SK-N-SH (cell line): ENCODE measurements around the gene PKD1. TPM values are rescaled to one million over a fixed set of nuclear protein-coding genes. Genes with fewer than 3 reads are reported as not detected.

Experiments
- CTCF ChIA-PET: fragments of 300-600, 350-600 bp; formaldehyde crosslinking; extraction: SDS; loops from one replicate; lab custom pipeline; 2021; lab: Yijun Ruan, JAX
- POLR2A ChIA-PET: fragments of 350-600 bp; sonication (Branson Sonifier 250); formaldehyde crosslinking; extraction: SDS; loops from one replicate; lab custom pipeline; 2020; ENCODE audit warnings: antibody characterized with exemption, inconsistent platforms; lab: Yijun Ruan, JAX
- DNase-seq: peaks from one replicate; pipeline ENCODE4 v3.0.0; 2012
- H2AFZ ChIP-seq: fragments of 200-600 bp; sonication (generic); 2 replicates; pipeline ENCODE4 v1.8.1; 2016; ENCODE audit warnings: antibody characterized with exemption, mild to moderate bottlenecking, low read depth
- H3F3A ChIP-seq: fragments of 200-600 bp; sonication (generic); replicated peaks from 2 replicates; pipeline ENCODE3; 2016; ENCODE audit warnings: antibody characterized with exemption, mild to moderate bottlenecking; ENCODE audit not compliant: insufficient read depth
- H3K27ac ChIP-seq, 2 experiments: fragments of 200-500 bp in 1 of 2; fragments of 200-600 bp in 1 of 2; sonication (Bioruptor generic) in 1 of 2; sonication (generic), shearing (Covaris generic) in 1 of 2; 2 replicates each; pipeline versions ENCODE4 v1.5.1 to v1.6.1; 2014 to 2016; ENCODE audit warnings: low read depth in 2 of 2, inconsistent platforms in 1 of 2, low read length in 1 of 2, mild to moderate bottlenecking in 1 of 2, mixed read lengths in 1 of 2
- H3K27me3 ChIP-seq: fragments of 200-600 bp; sonication (generic), shearing (Covaris generic); 2 replicates; pipeline ENCODE4 v1.6.1; 2016; ENCODE audit warnings: mixed run types; ENCODE audit not compliant: insufficient read depth
- H3K36me3 ChIP-seq, 2 experiments: fragments of 200-500 bp in 1 of 2; fragments of 200-600 bp in 1 of 2; sonication (Bioruptor generic) in 1 of 2; sonication (generic) in 1 of 2; replicated peaks in 1 of 2; 2 replicates each; pipeline versions ENCODE3 to v1.5.1; 2014 to 2016; ENCODE audit warnings: low read length in 1 of 2, mild to moderate bottlenecking in 1 of 2; ENCODE audit not compliant: insufficient read depth in 2 of 2, control insufficient read depth in 1 of 2
- H3K4me1 ChIP-seq, 2 experiments: fragments of 200-500 bp in 1 of 2; fragments of 200-600 bp in 1 of 2; sonication (Bioruptor generic) in 1 of 2; sonication (generic), shearing (Covaris generic) in 1 of 2; 2 replicates each; pipeline versions ENCODE4 v1.5.1 to v1.6.1; 2014 to 2016; ENCODE audit warnings: low read depth in 1 of 2, low read length in 1 of 2, mixed run types in 1 of 2; ENCODE audit not compliant: insufficient read depth in 2 of 2, control insufficient read depth in 1 of 2
- H3K4me2 ChIP-seq: fragments of 200-600 bp; sonication (generic), shearing (Covaris generic); 2 replicates; pipeline ENCODE4 v1.6.1; 2017; ENCODE audit warnings: mixed run types
- H3K4me3 ChIP-seq, 2 experiments: fragments of 200-500 bp in 1 of 2; fragments of 200-600 bp in 1 of 2; sonication (Bioruptor generic) in 1 of 2; sonication (generic), shearing (Covaris generic) in 1 of 2; 2 replicates each; pipeline versions ENCODE4 v1.5.1 to v1.8.1; 2014 to 2016; ENCODE audit warnings: low read depth in 2 of 2, inconsistent platforms in 1 of 2, low read length in 1 of 2, mild to moderate bottlenecking in 1 of 2, mixed read lengths in 1 of 2, moderate library complexity in 1 of 2
- H3K79me2 ChIP-seq: fragments of 200-600 bp; sonication (generic); 2 replicates; pipeline ENCODE4 v1.8.1; 2017; ENCODE audit warnings: mild to moderate bottlenecking; ENCODE audit not compliant: insufficient read depth
- H3K9ac ChIP-seq: fragments of 200-600 bp; sonication (generic); 2 replicates; pipeline ENCODE4 v1.6.1; 2017; ENCODE audit warnings: mixed run types
- H3K9me2 ChIP-seq: fragments of 200-600 bp; sonication (generic); 2 replicates; pipeline ENCODE4 v1.6.1; 2017; ENCODE audit warnings: mixed run types
- H3K9me3 ChIP-seq: fragments of 200-600 bp; sonication (generic); 2 replicates; pipeline ENCODE4 v1.6.1; 2017; ENCODE audit warnings: mixed run types, mild to moderate bottlenecking, moderate library complexity
- H4K20me1 ChIP-seq: fragments of 200-600 bp; sonication (generic); 2 replicates; pipeline ENCODE4 v1.6.1; 2017; ENCODE audit warnings: mild to moderate bottlenecking, mixed run types; ENCODE audit not compliant: insufficient read depth
- CHD2 ChIP-seq: fragments of 150-350 bp; IDR thresholded peaks from 2 replicates; pipeline ENCODE4 v1.6.1; 2018; ENCODE audit warnings: low read length; ENCODE audit not compliant: partially characterized antibody
- FOSL2 ChIP-seq: IDR thresholded peaks from 2 replicates; pipeline ENCODE4 v1.4.0; 2012; ENCODE audit warnings: low read depth, mild to moderate bottlenecking, moderate library complexity, borderline replicate concordance
- FOXM1 ChIP-seq: IDR thresholded peaks from 2 replicates; pipeline ENCODE4 v1.4.0; 2012; ENCODE audit warnings: low read depth, mild to moderate bottlenecking
- IRF3 ChIP-seq: fragments of 150-350 bp; IDR thresholded peaks from 2 replicates; pipeline ENCODE4 v1.6.1; 2016; ENCODE audit warnings: mild to moderate bottlenecking, low read depth, low read length
- JUND ChIP-seq: IDR thresholded peaks from 2 replicates; pipeline ENCODE4 v1.4.0; 2012
- MXI1 ChIP-seq: IDR thresholded peaks from 2 replicates; pipeline ENCODE4 v1.6.1; 2012; ENCODE audit warnings: mild to moderate bottlenecking, low read depth, low read length, improper control_type of control experiment
- RCOR1 ChIP-seq: fragments of 150-350 bp; IDR thresholded peaks from 2 replicates; pipeline ENCODE4 v1.6.1; 2017; ENCODE audit warnings: antibody characterized with exemption, low read length
- TAF1 ChIP-seq: IDR thresholded peaks from 2 replicates; pipeline ENCODE4 v1.6.1; 2012; ENCODE audit warnings: low read depth, mild to moderate bottlenecking, low read length, moderate library complexity, borderline replicate concordance
- TCF12 ChIP-seq: IDR thresholded peaks from 2 replicates; pipeline ENCODE4 v1.4.0; 2012
- ZBTB33 ChIP-seq: IDR thresholded peaks from 2 replicates; pipeline ENCODE4 v1.4.0; 2012; ENCODE audit warnings: low read depth, borderline replicate concordance
- WGBS: methylation state at CpG from one replicate; pipeline ENCODE4 v1.1.6; 2017; ENCODE audit warnings: low lambda C conversion rate; 5-methylcytosine and 5-hydroxymethylcytosine counted together
- polyA plus RNA-seq, 3 experiments: library from polyadenylated mRNA; depleted of rRNA; stranded (reverse); fragments of >200 nt; gene quantifications; 2 replicates each; pipeline ENCODE4 v1.2.3, GENCODE V29; 2012

Gene PKD1
- polyA plus RNA-seq, 1 of the 3 experiments (the other 2 are of a cell fraction): 47.4 TPM

- ChIA-PET POLR2A (no interaction called here), CTCF (no interaction called here)
- Histone ChIP-seq H3K9me3 (no peaks in the 10 kb centered on the region), H3K9ac (no peak overlapping the region), H2AFZ (no peak overlapping the region), H3K4me1 (no peaks in the 10 kb centered on the region), H3K4me3 (no peak overlapping the region), H4K20me1 (0 out of 2 replicates have a peak, but pooled peaks cover 5% of the 10 kb centered on the region), H3K4me2 (no peak overlapping the region), H3K79me2 (no peaks in the 10 kb centered on the region), H3K9me2 (no peaks in the 10 kb centered on the region), H3F3A (peaks cover 14% of the 10 kb centered on the region), H3K27ac (no peak overlapping the region), H3K36me3 (peaks cover 11 to 56% of the 10 kb centered on the region in 2 experiments), H3K27me3 (no peaks in the 10 kb centered on the region)
- 97% methylated on average over 21 of the region's 23 CpGs for WGBS
- DNase-seq: peak; percentile 24
- no peak for TF ChIP-seq TAF1
- no peak for TF ChIP-seq ZBTB33
These were observed 39.6 kb downstream of the PKD1 start for GRCh38 chr16:2095918-2096582.

GRCh38 chr16:2095315-2095853 is 40.3 kb downstream of the PKD1 start:
- Histone ChIP-seq H2AFZ (no peak overlapping the region), H3K4me2 (no peak overlapping the region), H3K36me3 (peaks cover 11 to 61% of the 10 kb centered on the region in 2 experiments), H4K20me1 (0 out of 2 replicates have a peak, but pooled peaks cover 5% of the 10 kb centered on the region), H3K79me2 (no peaks in the 10 kb centered on the region), H3F3A (peaks cover 14% of the 10 kb centered on the region), H3K4me3 (no peak overlapping the region), H3K27me3 (no peaks in the 10 kb centered on the region), H3K9me2 (no peaks in the 10 kb centered on the region), H3K27ac (no peak overlapping the region), H3K9me3 (no peaks in the 10 kb centered on the region), H3K4me1 (no peaks in the 10 kb centered on the region), H3K9ac (no peak overlapping the region)
- TF ChIP-seq MXI1 (no peak), JUND (0 out of 2 replicates have a peak, but pooled peaks have one; percentile 14), FOSL2 (peak; percentile 43; the same call in 1 of the 2 replicates)
- POLR2A ChIA-PET: no interaction called here
- WGBS: 91% methylated on average over 26 of the region's 26 CpGs
- DNase-seq: no peak
- CTCF ChIA-PET: interaction anchor here (0.6 kb wide), 1 partner anchor 35 kb away, joined by 3 read pairs; no protein-coding TSS in a partner anchor

- 80% methylated on average over 1 of the region's 15 CpGs for WGBS
These were observed 41.9 kb downstream of the PKD1 start for GRCh38 chr16:2093793-2094192.

More at GRCh38 chr16:2093793-2094192, 41.9 kb downstream of the PKD1 start:
- no peak for DNase-seq
- H3K79me2 ChIP-seq: no peaks in the 10 kb centered on the region
- peaks cover 11 to 70% of the 10 kb centered on the region in 2 experiments for H3K36me3 ChIP-seq
- peaks cover 9% of the 10 kb centered on the region; the same call in 1 of the 2 replicates for H4K20me1 ChIP-seq
- H3K4me3 ChIP-seq: no peak overlapping the region
- H3K9me3 ChIP-seq: no peaks in the 10 kb centered on the region
- no peaks in the 10 kb centered on the region for H3K27me3 ChIP-seq
- CTCF ChIA-PET: interaction anchor here (0.9 kb wide), 1 partner anchor 14 kb away, joined by 3 read pairs; no protein-coding TSS in a partner anchor
- no peak overlapping the region for H3K9ac ChIP-seq
- no peaks in the 10 kb centered on the region for H3K4me1 ChIP-seq
- H3K27ac ChIP-seq: no peak overlapping the region
- POLR2A ChIA-PET: no interaction called here
- TF ChIP-seq CHD2 (no peak), FOXM1 (no peak), IRF3 (no peak), RCOR1 (no peak), JUND (no peak), TCF12 (no peak), TAF1 (no peak)
- TF ChIP-seq, all 33 proteins: peak for 0
- Histone ChIP-seq H3K9me2 (no peaks in the 10 kb centered on the region), H3K4me2 (no peak overlapping the region), H2AFZ (no peak overlapping the region), H3F3A (peaks cover 18% of the 10 kb centered on the region)
